HFF-Myc (cell line): Measurements from ENCODE around the gene TRPV3.
"Not testable (repeated sequence)": the region's sequence is repeated elsewhere in the genome, so short reads cannot be mapped to it uniquely, and the experiment has no call there.

Experiments
- DNase-seq: peaks from one replicate; pipeline ENCODE4 v3.0.0-alpha.2; 2011; ENCODE audit warnings: low read depth; ENCODE audit errors: extremely low read depth
- H3K4me3 ChIP-seq: replicated peaks from 2 replicates; pipeline ENCODE4 v1.5.1; 2011; ENCODE audit warnings: low read depth, mild to moderate bottlenecking, control low read depth, low read length
- TF ChIP-seq, protein P1 (sequence below): IDR thresholded peaks from 2 replicates; pipeline ENCODE4 v1.5.1; 2012; ENCODE audit warnings: mild to moderate bottlenecking, low read depth, low read length, control low read depth; ENCODE audit errors: missing control alignments

The TRPV3 gene

DNA sequence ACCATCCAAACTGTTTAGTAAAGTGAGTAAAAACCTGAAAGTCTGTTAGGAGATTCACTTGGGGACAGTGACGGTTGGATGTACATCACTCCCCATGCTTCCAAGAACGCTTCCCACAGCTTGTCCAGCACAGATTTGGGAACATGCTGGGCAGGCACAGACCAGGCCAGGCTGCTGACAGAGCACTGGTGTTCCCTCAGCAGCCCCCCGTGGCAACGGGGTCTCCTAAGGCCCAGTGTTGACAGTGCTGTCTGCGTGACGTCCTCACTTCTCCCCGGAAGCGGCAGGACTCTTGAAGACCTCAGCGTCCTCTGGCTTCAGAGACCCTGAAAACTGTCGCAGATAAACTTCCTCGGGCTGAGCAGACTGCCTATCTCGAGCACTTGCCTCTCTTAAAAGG is 8.9 kb upstream of the TRPV3 start:
- H3K4me3 ChIP-seq, result no peak overlapping the region
- no peak for DNase-seq
- TF ChIP-seq, protein P1, sequence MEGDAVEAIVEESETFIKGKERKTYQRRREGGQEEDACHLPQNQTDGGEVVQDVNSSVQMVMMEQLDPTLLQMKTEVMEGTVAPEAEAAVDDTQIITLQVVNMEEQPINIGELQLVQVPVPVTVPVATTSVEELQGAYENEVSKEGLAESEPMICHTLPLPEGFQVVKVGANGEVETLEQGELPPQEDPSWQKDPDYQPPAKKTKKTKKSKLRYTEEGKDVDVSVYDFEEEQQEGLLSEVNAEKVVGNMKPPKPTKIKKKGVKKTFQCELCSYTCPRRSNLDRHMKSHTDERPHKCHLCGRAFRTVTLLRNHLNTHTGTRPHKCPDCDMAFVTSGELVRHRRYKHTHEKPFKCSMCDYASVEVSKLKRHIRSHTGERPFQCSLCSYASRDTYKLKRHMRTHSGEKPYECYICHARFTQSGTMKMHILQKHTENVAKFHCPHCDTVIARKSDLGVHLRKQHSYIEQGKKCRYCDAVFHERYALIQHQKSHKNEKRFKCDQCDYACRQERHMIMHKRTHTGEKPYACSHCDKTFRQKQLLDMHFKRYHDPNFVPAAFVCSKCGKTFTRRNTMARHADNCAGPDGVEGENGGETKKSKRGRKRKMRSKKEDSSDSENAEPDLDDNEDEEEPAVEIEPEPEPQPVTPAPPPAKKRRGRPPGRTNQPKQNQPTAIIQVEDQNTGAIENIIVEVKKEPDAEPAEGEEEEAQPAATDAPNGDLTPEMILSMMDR, result no peak

GRCh38 chr17:3565143-3565542 is 7.5 kb upstream of the TRPV3 start:
- DNase-seq, result no peak
- TF ChIP-seq, protein P1, result no peak
- no peak overlapping the region for H3K4me3 ChIP-seq

GRCh38 chr17:3564241-3564640 is 6.6 kb upstream of the TRPV3 start:
- DNase-seq, H3K4me3 ChIP-seq: not testable (repeated sequence)

- no peak overlapping the region for H3K4me3 ChIP-seq
- TF ChIP-seq, protein P1, result no peak
These were observed 1.6 kb upstream of the TRPV3 start for GRCh38 chr17:3559270-3559645.

DNA sequence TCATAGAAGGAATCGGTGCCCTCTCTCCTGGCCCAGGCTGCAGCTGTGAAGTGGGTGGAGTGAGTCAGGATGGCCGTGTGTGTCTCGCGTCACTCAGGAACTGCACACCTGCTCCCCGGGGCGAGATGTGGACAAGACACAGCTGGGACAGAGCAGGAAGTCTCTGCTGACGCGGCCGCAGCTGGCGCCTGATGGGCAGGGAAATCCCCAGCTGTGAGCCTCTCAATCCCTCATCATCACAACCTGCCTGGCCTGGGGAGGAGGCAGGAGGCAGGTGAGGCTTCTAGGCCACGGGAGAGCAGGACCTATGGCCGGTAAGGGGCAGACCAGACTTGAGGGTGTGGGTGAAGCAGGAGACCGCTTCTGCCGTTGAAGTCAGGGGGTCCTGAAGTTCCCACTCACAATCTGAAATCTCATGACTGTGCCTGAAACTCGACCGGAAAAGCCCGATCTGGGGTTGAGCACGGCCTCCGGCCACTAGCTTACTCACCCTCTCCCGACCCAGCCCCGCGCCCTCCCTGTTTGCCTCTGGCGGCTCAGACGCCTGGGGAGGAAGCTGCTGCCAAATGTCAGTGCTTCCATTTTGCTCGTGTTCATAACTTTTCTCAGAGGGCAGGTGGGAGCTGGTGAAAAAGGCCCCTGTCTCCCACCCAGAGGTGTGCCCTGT is 1.1 kb upstream of the TRPV3 start:
- no peak overlapping the region for H3K4me3 ChIP-seq
- no peak for DNase-seq
- TF ChIP-seq, protein P1, result no peak

More at GRCh38 chr17:3559270-3559645, 1.6 kb upstream of the TRPV3 start:
- DNase-seq, result no peak

DNA sequence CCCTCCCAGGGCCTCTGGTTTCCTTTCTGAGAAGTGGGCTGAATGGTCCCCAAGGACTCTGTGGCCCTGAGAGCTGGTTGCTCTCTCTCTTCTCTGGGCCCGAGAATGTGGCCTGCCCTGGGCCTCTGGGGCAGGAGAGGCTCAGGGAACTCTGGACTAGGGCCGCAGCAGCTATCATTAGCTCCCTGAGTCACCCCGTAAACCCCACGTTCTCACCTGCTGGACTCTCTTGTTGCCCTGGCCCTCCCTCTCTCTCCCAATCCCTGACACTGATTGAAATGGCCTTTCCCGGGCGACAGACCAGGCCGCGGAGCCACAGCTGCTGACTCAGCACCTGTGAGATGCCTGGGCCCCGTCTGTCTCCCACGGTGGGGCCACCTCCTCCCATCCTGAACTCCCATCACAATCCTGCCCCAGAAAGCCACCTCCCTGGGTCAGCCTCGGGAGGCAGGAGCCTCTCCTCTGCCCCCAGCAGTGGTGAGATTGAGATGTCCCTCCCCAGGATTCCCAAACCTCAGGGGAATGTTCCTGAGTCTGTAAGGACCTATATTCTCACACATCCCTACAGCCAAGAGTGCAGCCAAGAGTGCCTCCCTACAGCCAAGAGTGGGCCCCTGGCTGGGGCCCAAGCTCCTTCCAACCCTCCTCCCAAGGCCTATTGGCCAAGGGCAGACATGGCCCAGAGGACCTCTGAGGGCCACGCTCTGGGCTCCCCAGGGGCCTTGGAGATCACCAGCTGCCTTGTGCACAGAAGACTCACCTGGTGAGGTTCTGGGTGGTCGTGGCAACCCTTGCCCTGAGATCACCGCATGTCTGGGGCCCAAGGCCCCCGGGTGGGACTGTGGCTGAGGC is 470 bp downstream of the TRPV3 start:
- no peak for DNase-seq
- no peak overlapping the region for H3K4me3 ChIP-seq
- TF ChIP-seq, protein P1, result no peak

GRCh38 chr17:3556239-3556915 is 1.2 kb downstream of the TRPV3 start:
- TF ChIP-seq, protein P1, result no peak
- no peak overlapping the region for H3K4me3 ChIP-seq

More at GRCh38 chr17:3556239-3556915, 1.2 kb downstream of the TRPV3 start:
- DNase-seq, result no peak
